Pons (tissue), 1 donor: ENCODE results near the gene IFNA2.
"Not testable (repeated sequence)": the region's sequence is repeated elsewhere in the genome, so short reads cannot be mapped to it uniquely, and the experiment has no call there.

Experiments
- DNase-seq: peaks from one replicate; pipeline ENCODE4 v3.0.0-alpha.2; 2016; ENCODE audit warnings: low spot score

Gene IFNA2

DNA sequence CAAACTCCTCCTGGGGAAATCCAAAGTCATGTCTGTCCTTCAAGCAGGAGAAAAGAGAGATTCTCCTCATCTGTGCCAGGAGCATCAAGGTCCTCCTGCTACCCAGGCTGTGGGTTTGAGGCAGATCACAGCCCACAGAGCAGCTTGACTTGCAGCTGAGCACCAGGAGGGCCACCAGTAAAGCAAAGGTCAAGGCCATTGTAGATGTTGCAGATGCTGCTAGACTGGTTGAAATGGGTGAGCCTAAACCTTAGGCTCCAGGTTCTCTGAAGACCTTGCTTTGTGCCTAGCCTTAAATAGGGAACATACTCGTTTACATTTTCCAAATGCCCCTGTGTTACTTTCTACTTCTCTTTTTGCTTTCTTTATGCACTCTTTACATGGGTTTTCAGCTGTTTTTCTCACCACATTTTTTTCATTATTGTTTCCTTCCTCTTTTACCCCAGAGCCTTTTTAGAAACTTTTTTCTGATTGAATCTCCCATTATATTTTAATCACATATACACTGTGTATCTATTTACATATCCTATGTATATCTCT is at the start of gene IFNA2:
IFNA2 (minus strand) TSS at position 268 of the 540 bp plus-strand sequence; CDS start at position 199, 69 bp downstream.
- no peak for DNase-seq

DNA sequence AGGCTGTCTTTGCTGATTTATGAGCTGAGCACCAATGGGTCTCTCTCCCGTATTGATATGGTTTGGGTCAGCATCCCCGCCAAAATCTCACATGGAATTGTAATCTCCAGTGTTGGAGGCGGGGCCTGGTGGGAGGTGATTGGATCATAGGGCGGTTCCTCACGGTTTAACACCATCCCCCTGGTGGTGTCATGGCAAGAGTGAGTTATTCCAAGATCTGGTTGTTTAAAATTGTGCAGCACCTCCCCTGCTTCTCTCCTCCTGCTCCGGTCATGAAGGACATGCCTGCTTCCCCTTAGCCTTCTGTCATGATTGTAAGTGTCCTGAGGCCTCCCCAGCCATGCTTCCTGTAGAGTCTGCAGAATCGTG is 49.8 kb upstream of the IFNA2 start:
- DNase-seq: not testable (repeated sequence)

DNA sequence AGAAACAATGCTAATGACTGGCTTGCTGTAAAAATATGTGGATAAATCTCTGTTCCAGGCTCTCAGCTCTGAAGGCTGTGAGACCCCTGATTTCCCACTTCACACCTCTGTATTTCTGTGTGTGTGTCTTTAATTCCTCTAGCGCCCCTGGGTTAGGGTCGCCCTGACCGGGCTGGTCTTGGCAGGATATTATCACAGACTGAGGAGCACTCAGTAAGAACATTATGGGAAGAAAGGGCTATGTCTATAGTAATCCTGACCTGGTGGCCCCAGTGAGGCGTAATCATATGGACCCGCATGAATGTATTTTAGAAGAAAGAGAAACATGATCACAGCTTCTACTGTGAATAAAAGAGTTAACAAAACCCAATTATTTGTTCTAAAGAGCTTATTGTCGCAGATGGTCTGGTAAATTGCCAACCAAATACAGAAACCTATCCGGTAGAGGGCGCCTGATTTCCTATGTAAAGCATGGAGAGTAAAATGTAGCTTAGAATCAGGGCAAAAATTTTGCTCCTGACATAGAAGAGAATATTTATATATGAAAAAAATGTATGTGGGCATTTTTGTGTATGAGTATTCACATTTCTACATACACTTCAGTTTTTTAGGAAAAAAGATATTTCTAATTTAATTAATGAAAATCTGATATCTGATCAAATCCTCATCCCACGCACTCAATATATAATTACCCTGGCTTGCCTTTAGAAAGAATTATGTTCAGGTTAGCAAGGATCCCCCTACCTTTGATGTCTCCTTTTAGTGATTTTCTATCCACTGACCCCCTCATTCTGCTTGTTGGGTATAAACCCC is 49.2 kb upstream of the IFNA2 start:
- DNase-seq: peak; percentile 89

DNA sequence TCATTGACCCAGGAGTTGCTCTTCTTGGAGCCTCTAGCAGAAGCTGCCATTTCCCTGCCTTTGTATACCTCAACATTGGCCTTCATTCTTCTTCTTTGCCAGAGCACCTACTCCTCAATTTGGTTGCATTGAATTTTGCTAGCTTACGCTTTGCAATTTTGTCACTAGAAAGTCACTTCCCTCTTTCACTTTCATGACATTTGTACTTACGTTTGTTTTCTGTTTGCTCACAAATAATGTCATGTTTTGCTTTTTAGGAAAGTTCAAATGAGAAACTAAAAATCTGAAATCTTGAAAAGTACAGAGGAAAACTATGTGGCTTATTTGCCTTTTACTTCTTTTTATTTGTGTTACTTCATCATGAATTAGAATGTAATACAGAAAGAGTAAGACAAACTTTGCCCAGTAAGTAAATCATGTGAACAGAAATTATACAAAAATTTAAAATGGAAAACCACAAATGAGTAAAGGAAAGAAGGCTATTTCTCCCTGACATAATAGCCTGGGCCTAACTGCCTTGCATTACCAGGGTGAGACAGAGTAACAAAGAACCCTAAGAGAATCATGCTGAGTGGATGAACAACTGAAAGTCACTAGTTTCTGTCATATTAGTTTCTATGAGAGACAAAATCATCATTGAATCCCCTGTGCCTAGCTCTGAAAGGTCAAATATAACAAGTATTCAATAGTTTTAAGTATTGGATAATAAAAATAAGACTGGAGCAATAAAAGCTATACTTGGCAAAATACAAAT is 47.7 kb upstream of the IFNA2 start:
- DNase-seq: peak; percentile 51

DNA sequence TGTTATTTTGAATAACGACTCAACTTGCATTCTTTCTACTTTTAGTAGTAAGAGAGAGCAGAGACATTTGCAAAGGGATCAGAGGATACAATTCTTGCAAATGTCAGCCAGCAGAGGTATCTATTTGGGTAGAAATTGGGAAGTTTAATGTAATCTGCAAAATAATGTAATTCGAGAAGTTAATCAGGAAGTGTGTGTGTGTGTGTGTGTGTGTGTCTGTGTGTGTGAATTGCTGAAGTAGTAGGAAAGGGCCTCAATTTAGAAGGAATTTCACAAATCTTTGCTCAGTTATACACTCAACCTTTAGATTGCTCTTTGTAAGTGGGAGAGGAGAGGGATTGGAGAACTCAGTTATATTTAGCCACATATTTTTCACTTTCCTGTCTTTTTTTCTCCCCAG is 44.0 kb upstream of the IFNA2 start:
- no peak for DNase-seq

DNA sequence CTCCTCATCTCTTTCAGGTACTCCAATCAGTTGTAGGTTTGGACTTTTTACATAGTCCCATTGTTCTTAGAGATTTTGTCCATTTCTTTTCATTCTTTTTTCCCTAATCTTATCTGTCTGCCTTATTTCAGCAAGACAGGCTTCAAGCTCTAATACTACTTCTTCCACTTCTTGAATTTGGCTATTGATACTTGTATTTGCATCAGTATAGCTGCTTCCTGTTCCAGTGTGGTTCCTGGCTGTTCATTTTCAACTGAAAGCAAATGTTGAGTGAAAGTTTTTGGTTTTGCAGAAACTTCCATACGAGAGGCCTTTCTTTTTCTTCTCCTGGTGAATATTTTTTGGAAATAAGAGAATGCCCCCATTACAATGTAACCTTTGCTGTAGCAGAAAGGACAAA is 43.0 kb upstream of the IFNA2 start:
- no peak for DNase-seq

DNA sequence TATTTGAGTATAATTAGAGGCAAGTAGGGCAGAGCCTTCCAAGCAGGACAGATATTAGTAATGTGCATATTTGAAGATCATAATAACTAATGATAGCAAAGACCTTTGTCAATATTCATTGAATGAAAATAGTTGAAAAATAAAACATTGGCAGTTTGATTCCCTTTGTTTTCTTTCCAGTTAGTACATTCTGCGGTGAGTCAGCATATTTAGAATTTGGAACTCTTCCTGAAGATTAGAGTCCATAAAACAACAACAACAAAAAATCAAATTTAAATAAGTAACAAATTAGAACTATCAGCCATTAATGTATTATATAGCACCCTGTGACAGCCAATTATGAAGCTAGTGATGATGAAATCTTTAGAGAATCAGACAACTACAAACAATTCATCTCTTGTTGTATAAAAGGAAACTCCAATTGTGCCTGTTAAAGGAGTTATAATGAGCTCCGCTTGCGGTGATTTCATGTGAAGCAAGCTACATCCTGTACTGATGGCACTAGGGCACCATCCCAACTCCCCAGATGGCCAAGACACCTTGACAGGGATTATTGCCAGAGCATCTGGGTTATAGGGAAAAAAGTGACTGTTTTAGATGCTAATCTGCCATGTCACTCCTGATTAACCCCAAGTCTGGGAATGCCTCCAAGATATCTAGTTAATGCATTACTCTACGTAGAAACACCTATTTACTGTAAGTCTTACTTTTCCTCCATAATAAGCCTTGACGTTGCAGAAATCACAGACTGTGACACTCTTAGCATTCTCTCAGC is 30.5 kb upstream of the IFNA2 start:
- no peak for DNase-seq

DNA sequence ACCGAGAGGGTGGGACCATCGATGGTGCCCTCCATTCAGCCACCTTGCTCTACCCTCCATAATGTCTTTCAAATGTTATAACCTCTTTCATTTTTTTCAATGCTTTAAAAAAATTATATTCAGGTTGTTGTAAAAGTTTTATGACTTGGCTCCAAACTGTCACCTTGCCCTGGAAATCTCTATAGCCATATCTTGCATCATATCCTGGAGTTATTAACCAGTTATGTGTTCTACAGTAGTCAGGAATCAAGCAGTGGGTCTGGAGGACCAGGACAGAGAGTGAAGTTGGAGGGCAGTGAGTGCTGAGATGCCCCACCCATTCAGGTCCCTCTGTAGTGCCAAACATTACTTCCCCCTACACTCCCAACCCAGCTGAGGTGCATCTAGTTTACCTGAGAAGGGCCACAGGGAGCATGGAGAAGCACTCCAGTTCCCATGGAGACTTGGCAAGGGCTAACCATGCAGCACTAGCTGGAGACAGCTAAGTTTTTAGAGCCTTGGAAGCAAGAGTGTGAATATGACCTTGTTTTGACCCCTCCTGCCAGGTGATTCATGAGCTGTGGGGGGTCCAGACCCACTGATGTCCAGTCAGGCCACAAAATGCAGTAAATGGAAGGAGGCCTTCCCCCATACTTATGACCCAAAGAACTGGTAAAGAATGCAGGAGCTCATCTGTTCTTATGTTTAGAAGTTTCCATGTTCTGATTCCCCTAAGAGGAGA is 29.2 kb upstream of the IFNA2 start:
- no peak for DNase-seq

DNA sequence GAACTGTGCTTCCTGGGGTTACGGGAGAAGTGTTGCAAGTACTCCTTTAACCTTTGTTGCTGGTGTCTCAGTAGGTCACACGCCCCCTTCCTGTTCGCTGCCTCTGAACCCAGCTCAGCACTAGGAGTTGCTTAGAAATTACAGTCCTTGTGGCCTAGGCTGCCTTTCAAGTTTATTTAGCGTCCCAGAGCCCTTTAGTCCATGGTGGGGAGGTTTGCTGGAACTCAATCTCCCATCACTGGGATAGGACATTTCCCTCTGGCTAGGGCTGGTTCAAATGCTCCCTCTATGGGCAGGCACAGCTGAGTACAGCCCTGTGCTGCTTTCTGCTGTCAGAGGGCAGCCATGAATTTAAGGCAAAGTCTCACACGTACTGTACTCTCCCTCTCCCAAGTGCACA is 28.4 kb upstream of the IFNA2 start:
- DNase-seq: no peak

DNA sequence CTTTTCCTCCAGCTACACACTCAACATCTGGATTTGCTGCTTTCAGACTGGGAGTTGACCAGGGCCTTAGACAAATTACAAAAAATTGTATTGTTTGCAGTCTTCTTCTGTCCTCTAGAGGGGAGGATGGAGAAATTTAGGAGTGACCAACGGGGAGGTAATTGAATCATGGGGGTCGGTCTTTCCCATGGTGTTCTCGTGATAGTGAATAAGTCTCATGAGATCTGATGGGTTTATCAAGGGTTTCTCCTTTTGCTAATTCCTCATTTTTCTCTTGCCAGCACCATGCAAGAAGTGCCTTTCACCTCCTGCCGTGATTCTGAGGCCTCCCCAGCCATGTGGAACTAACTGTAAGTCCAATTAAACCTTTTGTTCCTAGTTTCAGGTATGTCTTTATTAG is 28.0 kb upstream of the IFNA2 start:
- no peak for DNase-seq

DNA sequence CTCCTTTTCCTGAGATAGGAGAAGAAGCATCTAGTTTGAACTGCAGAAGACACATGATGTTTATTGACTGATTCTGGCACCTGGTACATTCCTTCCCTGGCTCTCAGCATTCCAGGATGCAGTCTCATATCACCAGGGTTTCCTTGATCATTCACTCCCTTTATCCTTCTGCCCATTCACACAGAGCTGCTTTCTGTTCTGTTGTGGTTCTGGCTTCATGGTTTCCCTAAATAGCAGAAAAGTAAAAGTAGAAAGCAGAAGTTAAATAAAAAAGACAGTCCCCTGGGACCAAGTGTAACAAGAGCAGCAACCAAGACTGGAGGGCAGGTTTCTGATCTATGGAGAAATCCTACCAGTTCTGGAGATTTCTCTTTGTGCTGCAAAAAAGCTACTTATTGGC is 26.9 kb upstream of the IFNA2 start:
- DNase-seq: no peak

DNA sequence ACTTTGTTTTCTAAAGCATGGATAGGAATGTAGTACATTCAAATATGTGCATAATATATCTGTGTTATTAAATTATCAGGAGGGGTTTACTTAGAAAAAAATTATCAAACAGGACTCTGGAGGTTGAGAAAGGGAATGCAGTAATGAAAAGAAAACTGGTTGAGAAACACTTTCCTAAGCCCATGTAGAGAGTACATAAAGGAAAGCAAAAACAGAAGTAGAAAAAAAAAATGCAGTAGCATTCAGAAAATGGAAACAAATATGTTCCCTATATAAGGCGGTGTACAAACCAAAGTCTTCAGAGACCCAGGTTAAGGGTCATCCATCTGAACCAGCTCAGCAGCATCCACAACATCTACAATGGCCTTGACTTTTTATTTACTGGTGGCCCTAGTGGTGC is 23.6 kb upstream of the IFNA2 start, which contains the start of gene IFNA8:
IFNA8 (plus strand) TSS at position 301 of the 400 bp plus-strand sequence; CDS start at position 361, 60 bp downstream.
- no peak for DNase-seq

DNA sequence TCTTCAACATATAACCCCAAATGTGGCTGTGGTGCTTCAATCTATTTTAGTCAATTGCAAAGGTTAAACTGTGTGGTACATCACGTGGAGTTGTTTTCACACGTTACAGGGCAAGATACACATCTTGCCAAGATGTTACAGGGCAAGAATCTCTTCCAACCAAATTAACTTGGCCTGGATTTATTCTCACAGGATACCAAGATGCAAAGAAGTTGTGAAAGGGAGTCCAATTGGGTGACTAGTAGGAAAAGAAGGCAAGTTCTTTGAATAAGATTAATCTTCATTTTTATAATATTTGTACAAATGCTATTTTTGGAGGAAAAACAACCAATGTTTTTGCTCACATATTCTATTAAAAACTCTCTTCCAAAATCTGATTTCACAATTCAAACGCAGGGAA is 18.9 kb upstream of the IFNA2 start:
- no peak for DNase-seq

DNA sequence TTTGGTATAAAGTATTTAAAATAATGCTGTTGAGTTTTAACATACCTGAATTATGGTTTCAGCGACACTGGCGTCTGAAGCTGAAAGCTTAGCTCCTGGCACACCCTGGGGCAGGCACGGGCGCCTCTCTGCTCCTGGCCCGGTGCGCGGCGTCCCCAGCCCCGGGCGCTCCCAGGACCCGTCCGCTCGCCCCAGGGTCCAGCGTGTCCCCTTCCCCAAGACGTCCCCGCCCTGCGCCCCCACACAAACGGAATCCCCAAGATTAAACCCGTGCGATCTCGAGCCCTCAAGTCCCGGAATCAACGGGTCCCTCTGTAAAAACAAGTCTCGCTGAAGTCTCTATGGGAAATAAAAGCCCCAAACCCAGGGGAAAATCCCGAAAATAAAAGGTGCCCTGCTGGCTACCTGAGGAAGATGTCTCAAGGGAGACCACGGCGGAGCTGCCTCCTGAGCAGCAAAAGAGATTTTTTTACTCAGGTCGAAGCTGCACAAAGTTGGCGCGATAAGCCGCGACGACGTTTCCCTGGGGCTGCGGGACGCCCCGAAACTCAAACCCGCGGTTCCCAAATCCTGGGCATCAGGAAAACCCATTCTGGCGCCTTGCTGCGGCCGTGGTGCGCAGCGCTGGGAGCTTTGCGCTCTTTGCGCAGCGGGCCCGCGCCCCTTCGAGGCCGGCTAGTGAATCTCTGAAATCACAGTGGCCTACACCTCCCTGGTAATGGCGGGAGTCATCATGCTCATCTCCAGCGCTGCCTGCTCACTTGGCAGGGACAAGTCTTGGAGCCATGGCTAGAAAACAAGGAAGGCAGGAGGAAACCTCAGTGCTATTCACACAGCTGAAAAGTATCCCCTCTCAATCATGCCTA is 17.4 kb upstream of the IFNA2 start:
- no peak for DNase-seq

DNA sequence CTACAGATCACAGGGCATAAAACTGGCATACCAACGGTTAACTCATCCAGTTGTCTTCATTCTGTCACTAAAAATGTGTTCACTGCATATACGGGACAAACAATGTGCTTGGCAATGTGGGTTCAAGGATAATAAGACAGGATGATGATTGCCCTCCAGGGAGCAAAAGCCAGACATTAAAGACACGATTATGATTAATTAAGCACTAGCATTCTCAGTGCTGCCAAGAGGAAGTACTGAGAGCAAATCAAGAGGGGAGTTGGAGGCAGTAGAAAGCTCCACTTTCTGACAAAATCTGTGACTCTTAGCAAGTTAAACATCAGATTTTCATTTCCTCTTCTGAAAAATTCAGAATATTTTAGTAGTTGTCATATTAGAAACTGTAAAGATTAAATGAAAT is 14.8 kb upstream of the IFNA2 start:
- DNase-seq: no peak

DNA sequence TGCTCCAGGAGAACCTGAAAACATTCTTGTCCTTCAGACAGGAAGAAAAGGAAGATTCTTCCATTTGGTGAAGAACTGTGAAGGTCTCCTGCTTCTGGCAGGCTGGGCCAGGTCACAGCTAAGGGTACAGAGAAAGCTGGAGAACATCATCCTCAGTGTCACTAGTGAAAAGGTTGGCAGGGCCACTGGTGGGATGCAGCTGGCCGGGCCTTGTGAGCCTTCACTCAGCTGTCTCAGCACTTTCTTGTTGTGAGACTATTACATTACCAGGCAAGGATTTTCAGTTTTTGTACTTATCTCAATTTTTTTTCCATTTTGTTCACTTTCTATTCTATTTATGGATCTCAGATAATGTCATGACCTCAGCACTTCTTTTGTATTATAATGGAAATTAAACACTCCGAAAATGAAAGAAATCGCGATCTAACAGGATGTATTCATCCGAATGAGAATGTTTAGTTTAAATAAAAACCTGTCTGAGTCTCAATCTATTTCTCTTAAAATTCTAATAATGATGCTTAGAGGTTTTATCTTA is 13.8 kb upstream of the IFNA2 start:
- no peak for DNase-seq

DNA sequence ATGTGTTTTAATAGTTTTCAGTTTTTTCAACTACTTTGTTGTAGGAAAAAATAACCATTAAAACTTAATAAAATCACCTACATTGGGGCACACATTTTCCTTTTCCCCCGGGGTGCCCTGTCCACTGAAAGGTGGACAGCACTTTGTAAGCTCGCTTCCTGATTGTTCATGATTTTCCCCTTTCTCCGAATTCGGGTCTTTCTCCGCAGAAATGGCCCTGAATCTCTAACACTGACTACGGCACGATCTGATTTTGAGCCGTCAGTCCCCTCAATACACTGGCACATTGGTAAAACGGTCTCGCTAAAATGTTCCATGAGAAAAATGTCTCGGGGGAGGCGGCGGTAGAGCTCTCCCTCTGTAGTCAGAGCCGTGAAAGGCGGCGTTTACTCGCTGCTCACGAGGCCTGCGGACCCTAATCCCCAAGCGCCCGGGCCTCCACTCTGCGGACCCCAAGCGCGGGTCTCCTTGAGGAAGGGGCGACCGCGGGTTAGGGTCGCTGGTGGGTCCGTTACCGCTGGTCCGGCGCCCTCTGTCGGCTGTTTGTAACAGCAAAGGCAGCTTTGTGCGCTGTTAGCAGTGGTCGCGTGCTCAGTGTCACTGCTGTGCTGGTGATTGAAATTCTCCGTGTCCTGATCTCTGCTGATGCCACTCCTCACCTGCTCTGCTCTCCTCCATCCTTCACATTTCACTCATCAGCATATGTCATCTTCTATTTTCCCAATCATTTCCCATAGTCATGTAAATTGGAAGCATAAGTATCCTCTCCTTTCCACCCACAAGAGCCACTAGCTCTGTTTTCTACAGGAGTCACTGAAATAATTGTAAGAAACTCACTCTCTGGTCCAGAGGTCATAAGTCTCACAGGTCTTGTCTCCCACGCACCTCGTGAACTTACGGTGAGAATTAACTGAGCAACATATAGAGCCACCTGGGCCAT is 10.8 kb upstream of the IFNA2 start:
- DNase-seq: no peak

DNA sequence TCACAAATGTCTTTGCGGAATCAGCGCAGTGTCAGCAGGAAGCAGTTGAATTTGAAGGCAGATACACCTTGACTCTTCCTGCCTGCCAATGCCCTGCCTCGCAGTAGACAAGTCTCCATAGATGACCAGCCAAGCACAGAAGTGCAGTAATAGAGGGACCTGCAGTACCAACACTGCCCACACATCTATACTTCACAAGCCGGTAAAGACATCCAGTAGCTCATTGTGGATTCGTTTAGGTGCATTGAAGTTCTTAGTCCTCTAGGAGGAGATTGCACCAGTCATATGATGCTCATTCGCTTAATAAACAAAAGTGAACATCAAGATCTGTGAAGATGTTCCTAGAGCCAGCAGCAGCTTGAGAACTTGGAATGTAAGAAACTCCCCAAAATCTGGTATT is 7.1 kb upstream of the IFNA2 start:
- no peak for DNase-seq

DNA sequence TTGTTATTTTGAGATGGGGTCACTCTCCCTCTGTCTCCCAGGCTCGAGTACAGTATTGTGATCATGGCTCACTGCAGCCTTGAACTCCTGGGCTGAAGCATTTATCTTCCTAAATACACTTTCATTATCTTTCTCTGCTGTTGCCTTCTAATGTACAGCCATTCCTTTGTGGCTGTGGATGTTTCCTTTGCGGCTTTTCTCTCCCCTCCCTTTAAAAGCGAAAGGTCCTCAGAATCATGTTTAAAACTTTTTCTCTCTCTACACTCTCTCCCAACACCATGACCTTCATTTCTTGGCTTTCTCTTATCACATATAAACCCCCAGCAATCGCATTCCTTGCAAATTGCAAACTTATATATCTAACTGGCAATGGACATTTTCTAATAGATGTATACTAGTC is 1.6 kb downstream of the IFNA2 start:
- DNase-seq: no peak
